ENCODE results near the gene PCDHB16.
"Not testable (repeated sequence)": the region's sequence is repeated elsewhere in the genome, so short reads cannot be mapped to it uniquely, and the experiment has no call there.

The PCDHB16 gene

DNA sequence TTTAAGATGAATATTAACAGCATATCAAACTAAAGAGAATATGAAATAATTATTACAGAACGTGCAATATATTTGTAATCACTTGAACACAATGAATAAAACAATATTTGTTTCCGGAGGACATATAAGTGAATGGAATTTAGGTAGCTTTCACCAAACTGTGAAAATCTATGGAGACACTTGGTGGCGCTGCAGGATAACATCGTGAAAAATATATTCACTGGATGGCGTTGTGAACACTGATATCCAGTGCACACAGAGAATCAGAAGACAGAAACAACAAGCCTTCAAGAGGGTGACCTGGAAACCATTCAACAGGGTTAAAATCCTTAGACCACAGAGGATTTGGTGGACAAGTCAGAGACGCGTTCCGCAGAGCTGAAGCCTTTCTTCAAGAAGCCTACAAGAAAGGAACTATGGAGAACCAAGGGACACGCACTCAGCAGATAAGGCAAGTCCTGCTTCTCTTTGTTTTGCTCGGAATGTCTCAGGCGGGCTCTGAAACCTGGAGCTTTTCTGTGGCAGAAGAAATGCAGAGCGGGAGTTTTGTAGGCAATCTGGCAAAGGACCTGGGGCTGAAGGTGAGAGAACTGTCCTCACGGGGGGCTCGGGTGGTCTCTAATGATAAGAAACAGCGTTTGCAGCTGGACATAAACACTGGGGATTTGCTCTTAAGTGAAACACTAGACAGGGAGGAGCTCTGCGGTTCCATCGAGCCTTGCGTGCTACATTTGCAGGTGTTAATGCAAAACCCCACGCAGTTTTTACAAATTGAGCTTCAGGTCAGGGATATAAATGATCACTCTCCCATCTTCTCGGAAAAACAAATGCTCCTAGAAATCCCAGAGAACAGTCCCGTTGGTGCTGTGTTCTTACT lies 17.4 kb downstream of the PCDHB16 start, which contains the start of gene PCDHB11:
PCDHB11 (plus strand) TSS at position 269 of the 877 bp plus-strand sequence; CDS start at position 417, 148 bp downstream.
- H3K4me3 ChIP-seq (ENCODE audit: control insufficient read depth, low read depth, low read length): no peak within 1 kb of the TSS
- no peak for DNase-seq (ENCODE audit: low read depth)
- TF ChIP-seq CTCF (conservative IDR thresholded peaks at IDR 0.05; ENCODE audit: control insufficient read depth, insufficient read depth, low read depth, low read length): no peak

DNA sequence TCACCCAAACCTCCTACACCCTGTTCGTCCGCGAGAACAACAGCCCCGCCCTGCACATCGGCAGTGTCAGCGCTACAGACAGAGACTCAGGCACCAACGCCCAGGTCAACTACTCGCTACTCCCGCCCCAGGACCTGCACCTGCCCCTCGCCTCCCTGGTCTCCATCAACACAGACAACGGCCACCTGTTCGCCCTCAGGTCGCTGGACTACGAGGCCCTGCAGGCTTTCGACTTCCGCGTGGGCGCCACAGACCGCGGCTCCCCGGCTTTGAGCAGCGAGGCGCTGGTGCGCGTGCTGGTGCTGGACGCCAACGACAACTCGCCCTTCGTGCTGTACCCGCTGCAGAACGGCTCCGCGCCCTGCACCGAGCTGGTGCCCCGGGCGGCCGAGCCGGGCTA lies 18.9 kb downstream of the PCDHB16 start:
- not testable (repeated sequence) for H3K4me3 ChIP-seq (ENCODE audit: control insufficient read depth, low read depth, low read length); DNase-seq (ENCODE audit: low read depth)

DNA sequence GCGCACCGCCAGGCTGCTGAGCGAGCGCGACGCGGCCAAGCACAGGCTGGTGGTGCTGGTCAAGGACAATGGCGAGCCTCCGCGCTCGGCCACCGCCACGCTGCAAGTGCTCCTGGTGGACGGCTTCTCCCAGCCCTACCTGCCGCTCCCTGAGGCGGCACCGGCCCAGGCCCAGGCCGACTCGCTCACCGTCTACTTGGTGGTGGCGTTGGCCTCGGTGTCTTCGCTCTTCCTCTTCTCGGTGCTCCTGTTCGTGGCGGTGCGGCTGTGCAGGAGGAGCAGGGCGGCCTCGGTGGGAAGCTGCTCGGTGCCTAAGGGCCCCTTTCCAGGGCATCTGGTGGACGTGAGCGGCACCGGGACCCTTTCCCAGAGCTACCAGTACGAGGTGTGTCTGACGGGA lies 19.5 kb downstream of the PCDHB16 start:
- not testable (repeated sequence) for H3K4me3 ChIP-seq (ENCODE audit: control insufficient read depth, low read depth, low read length); DNase-seq (ENCODE audit: low read depth)

DNA sequence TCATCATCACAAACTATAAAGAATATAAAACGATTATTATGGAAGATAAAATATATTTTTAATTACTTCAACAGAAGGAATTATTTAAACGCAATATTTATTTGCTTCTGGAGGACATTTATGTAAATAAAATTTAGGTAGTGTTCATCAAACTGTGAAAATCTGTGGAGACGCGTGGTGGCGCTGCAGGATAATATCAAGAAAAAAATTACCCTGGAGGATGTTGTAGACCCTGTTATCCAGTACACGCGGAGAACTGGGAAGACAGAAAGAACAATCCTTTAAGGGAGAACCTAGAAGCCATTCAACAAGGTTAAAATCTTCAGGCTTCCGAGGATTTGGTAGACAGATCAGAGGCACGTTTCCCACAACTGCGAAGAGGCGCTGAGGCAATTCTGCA lies 26.3 kb downstream of the PCDHB16 start, which contains the start of gene PCDHB12:
PCDHB12 (plus strand) TSS at position 242 of the 400 bp plus-strand sequence. CDS start 189 bp downstream, outside the sequence.
- TF ChIP-seq CTCF (conservative IDR thresholded peaks at IDR 0.05; ENCODE audit: control insufficient read depth, insufficient read depth, low read depth, low read length): no peak
- no peak within 1 kb of the TSS for H3K4me3 ChIP-seq (ENCODE audit: control insufficient read depth, low read depth, low read length)
- no peak for DNase-seq (ENCODE audit: low read depth)

DNA sequence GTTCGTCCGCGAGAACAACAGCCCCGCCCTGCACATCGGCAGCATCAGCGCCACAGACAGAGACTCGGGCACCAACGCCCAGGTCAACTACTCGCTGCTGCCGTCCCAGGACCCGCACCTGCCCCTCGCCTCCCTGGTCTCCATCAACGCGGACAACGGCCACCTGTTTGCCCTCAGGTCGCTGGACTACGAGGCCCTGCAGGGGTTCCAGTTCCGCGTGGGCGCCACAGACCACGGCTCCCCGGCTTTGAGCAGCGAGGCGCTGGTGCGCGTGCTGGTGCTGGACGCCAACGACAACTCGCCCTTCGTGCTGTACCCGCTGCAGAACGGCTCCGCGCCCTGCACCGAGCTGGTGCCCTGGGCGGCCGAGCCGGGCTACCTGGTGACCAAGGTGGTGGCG lies 28.1 kb downstream of the PCDHB16 start:
- not testable (repeated sequence) for DNase-seq (ENCODE audit: low read depth)

GRCh38 chr5:141210849-141211248 lies 28.7 kb downstream of the PCDHB16 start:
- not testable (repeated sequence) for DNase-seq (ENCODE audit: low read depth); H3K4me3 ChIP-seq (ENCODE audit: control insufficient read depth, low read depth, low read length)

More for the DNA sequence above, 28.1 kb downstream of the PCDHB16 start:
- not testable (repeated sequence) for H3K4me3 ChIP-seq (ENCODE audit: control insufficient read depth, low read depth, low read length)

DNA sequence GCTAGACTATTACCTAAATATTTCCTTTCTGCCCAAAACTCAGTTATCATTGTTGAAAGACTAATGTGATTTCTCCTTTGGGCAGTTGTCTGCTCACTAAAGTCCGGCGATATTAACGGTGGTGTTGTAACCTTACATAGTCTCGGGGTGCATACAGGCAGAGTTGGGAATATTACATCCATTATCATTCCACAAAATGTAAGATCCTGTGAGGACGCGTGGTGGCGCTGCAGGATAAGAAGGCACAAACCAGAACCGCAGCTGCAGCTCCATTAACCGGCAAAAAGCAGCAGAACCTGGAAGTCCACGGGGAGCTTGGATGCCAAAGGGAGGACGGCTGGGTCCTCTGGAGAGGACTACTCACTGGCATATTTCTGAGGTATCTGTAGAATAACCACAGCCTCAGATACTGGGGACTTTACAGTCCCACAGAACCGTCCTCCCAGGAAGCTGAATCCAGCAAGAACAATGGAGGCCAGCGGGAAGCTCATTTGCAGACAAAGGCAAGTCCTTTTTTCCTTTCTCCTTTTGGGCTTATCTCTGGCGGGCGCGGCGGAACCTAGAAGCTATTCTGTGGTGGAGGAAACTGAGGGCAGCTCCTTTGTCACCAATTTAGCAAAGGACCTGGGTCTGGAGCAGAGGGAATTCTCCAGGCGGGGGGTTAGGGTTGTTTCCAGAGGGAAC lies 31.6 kb downstream of the PCDHB16 start, which contains the start of gene PCDHB13:
PCDHB13 (plus strand) TSS at position 264 of the 684 bp plus-strand sequence; CDS start at position 469, 205 bp downstream.
- peak; percentile 15 for DNase-seq (ENCODE audit: low read depth)
- H3K4me3 ChIP-seq (ENCODE audit: control insufficient read depth, low read depth, low read length): not testable (repeated sequence)

GRCh38 chr5:141214583-141214982 lies 32.4 kb downstream of the PCDHB16 start:
- not testable (repeated sequence) for H3K4me3 ChIP-seq (ENCODE audit: control insufficient read depth, low read depth, low read length); DNase-seq (ENCODE audit: low read depth)

GRCh38 chr5:141215504-141215903 lies 33.3 kb downstream of the PCDHB16 start:
- DNase-seq (ENCODE audit: low read depth); H3K4me3 ChIP-seq (ENCODE audit: control insufficient read depth, low read depth, low read length): not testable (repeated sequence)

DNA sequence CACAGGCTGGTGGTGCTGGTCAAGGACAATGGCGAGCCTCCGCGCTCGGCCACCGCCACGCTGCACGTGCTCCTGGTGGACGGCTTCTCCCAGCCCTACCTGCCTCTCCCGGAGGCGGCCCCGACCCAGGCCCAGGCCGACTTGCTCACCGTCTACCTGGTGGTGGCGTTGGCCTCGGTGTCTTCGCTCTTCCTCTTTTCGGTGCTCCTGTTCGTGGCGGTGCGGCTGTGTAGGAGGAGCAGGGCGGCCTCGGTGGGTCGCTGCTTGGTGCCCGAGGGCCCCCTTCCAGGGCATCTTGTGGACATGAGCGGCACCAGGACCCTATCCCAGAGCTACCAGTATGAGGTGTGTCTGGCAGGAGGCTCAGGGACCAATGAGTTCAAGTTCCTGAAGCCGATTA lies 33.8 kb downstream of the PCDHB16 start:
- H3K4me3 ChIP-seq (ENCODE audit: control insufficient read depth, low read depth, low read length); DNase-seq (ENCODE audit: low read depth): not testable (repeated sequence)

DNA sequence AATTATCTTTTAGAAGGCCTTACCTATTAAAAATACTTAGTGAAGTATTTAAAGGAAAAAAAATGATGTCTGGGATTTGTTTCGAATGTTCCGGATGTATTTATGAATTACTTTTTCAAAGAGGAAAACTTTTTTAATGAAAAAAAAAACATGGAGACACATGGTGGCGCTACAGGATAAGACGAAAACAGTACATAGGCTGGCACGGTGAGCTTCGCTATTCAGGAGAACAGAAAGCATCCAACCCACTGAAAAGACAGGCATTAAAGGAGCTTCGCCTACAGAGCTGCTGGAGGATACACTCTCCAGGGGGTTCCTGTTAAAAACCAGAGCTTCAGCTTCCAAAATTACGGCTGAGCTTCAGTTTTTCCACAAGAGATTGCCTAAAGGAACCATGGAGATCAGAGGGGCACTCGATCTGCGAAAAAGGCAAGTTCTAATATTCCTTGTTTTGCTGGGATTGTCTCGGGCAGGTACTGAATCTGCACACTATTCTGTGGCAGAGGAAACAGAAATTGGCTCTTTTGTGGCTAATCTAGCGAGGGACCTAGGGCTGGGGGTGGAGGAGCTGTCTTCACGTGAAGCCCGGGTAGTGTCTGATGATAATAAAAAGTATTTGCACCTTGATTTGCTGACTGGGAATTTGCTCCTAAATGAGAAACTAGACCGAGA lies 41.1 kb downstream of the PCDHB16 start, which contains the start of gene PCDHB14:
PCDHB14 (plus strand) TSS at position 232 of the 672 bp plus-strand sequence; CDS start at position 395, 163 bp downstream.
- H3K4me3 ChIP-seq (ENCODE audit: control insufficient read depth, low read depth, low read length): no peak within 1 kb of the TSS
- no peak for TF ChIP-seq CTCF (conservative IDR thresholded peaks at IDR 0.05; ENCODE audit: control insufficient read depth, insufficient read depth, low read depth, low read length)
- DNase-seq (ENCODE audit: low read depth): peak; percentile 22

DNA sequence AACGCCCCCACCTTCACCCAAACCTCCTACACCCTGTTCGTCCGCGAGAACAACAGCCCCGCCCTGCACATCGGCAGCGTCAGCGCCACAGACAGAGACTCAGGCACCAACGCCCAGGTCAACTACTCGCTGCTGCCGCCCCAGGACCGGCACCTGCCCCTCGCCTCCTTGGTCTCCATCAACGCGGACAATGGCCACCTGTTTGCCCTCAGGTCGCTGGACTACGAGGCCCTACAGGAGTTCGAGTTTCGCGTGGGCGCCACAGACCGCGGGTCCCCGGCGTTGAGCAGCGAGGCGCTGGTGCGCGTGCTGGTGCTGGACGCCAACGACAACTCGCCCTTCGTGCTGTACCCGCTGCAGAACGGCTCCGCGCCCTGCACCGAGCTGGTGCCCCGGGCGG lies 42.7 kb downstream of the PCDHB16 start:
- not testable (repeated sequence) for DNase-seq (ENCODE audit: low read depth); H3K4me3 ChIP-seq (ENCODE audit: control insufficient read depth, low read depth, low read length)

- DNase-seq (ENCODE audit: low read depth); H3K4me3 ChIP-seq (ENCODE audit: control insufficient read depth, low read depth, low read length): not testable (repeated sequence)
Observed at GRCh38 chr5:141225421-141225820, 43.2 kb downstream of the PCDHB16 start.
